SK-N-SH treated with all-trans-retinoic acid at 6 μM for 48 hours (cell line): ENCODE data around the gene SF3B5.

ENCODE experiments used
- ATAC-seq: fragments of 200-7000 bp; cut with Tn5 transposase; 3 replicates; pipeline ENCODE4 v1.9.1; 2020; ENCODE audit warnings: mild to moderate bottlenecking, moderate library complexity
- ARNTL ChIP-seq: fragments of 450-650 bp; formaldehyde crosslinking; IDR thresholded peaks from 2 replicates; pipeline ENCODE4 v1.5.0; 2020; ENCODE audit warnings: low read depth, mild to moderate bottlenecking, moderate library complexity, borderline replicate concordance
- BACH2 ChIP-seq: fragments of 250-450 bp; sonication (Bioruptor Pico); IDR thresholded peaks from 2 replicates; pipeline ENCODE4 v1.9.0; 2021; ENCODE audit warnings: mild to moderate bottlenecking, borderline replicate concordance
- CSDC2 ChIP-seq: fragments of 250-450 bp; sonication (Bioruptor Pico); IDR thresholded peaks from 2 replicates; pipeline ENCODE4 v1.5.0; 2020; ENCODE audit warnings: mild to moderate bottlenecking, moderate library complexity
- ESRRG ChIP-seq: fragments of 250-450 bp; sonication (Bioruptor Pico); IDR thresholded peaks from 2 replicates; pipeline ENCODE4 v1.6.1; 2021; ENCODE audit warnings: mild to moderate bottlenecking
- GLIS3 ChIP-seq: fragments of 250-450 bp; sonication (Bioruptor Pico); IDR thresholded peaks from 2 replicates; pipeline ENCODE4 v1.5.0; 2020; ENCODE audit warnings: mild to moderate bottlenecking, moderate library complexity
- ISL1 ChIP-seq: fragments of 250-450 bp; sonication (Bioruptor Pico); IDR thresholded peaks from 2 replicates; pipeline ENCODE4 v2.1.2; 2022; ENCODE audit warnings: mild to moderate bottlenecking, moderate library complexity
- OSR1 ChIP-seq: fragments of 250-450 bp; sonication (Bioruptor Pico); IDR thresholded peaks from 2 replicates; pipeline ENCODE4 v1.8.0; 2022; ENCODE audit warnings: moderate library complexity, mild to moderate bottlenecking, inconsistent platforms
- PATZ1 ChIP-seq: fragments of 250-450 bp; sonication (Bioruptor Pico); IDR thresholded peaks from 2 replicates; pipeline ENCODE4 v1.8.0; 2020; ENCODE audit warnings: mild to moderate bottlenecking, moderate library complexity, borderline replicate concordance
- PPARA ChIP-seq: fragments of 250-450 bp; sonication (Bioruptor Pico); IDR thresholded peaks from 2 replicates; pipeline ENCODE4 v1.5.0; 2020; ENCODE audit warnings: mild to moderate bottlenecking, borderline replicate concordance
- RARB ChIP-seq: fragments of 250-450 bp; sonication (Bioruptor Pico); IDR thresholded peaks from 2 replicates; pipeline ENCODE4 v1.8.0; 2021; ENCODE audit warnings: mild to moderate bottlenecking, moderate library complexity
- SNAI2 ChIP-seq: fragments of 250-450 bp; sonication (Bioruptor Pico); IDR thresholded peaks from 2 replicates; pipeline ENCODE4 v1.5.0; 2020; ENCODE audit warnings: mild to moderate bottlenecking, moderate library complexity
- TCF4 ChIP-seq: fragments of 250-450 bp; sonication (Bioruptor Pico); IDR thresholded peaks from 2 replicates; pipeline ENCODE4 v1.8.0; 2021; ENCODE audit warnings: mild to moderate bottlenecking, moderate library complexity, borderline replicate concordance
- TOX ChIP-seq: fragments of 250-450 bp; sonication (Bioruptor Pico); IDR thresholded peaks from 2 replicates; pipeline ENCODE4 v1.8.0; 2021; ENCODE audit warnings: mild to moderate bottlenecking, moderate library complexity, borderline replicate concordance
- ZC3H10 ChIP-seq: fragments of 250-450 bp; sonication (Bioruptor Pico); IDR thresholded peaks from 2 replicates; pipeline ENCODE4 v1.5.1; 2021; ENCODE audit warnings: mild to moderate bottlenecking, moderate library complexity
- ZFP3 ChIP-seq: fragments of 250-450 bp; sonication (Bioruptor Pico); IDR thresholded peaks from 2 replicates; pipeline ENCODE4 v1.5.0; 2020; ENCODE audit warnings: mild to moderate bottlenecking, moderate library complexity
- ZFP30 ChIP-seq: fragments of 450-650 bp; formaldehyde crosslinking; IDR thresholded peaks from 2 replicates; pipeline ENCODE4 v1.5.0; 2022; ENCODE audit warnings: mild to moderate bottlenecking, moderate library complexity
- ZNF565 ChIP-seq: fragments of 450-650 bp; formaldehyde crosslinking; conservative IDR thresholded peaks from 2 replicates; pipeline ENCODE4 v1.5.0; 2020; ENCODE audit warnings: low read depth, mild to moderate bottlenecking, moderate library complexity
- ZNF70 ChIP-seq: fragments of 450-650 bp; formaldehyde crosslinking; IDR thresholded peaks from 2 replicates; pipeline ENCODE4 v1.5.0; 2020; ENCODE audit warnings: mild to moderate bottlenecking, moderate library complexity
- ZNF8 ChIP-seq: fragments of 450-650 bp; formaldehyde crosslinking; IDR thresholded peaks from 2 replicates; pipeline ENCODE4 v1.5.0; 2020; ENCODE audit warnings: mild to moderate bottlenecking, moderate library complexity
- TF ChIP-seq, protein P1 (sequence below): fragments of 250-450 bp; sonication (Bioruptor Pico); IDR thresholded peaks from 2 replicates; pipeline ENCODE4 v1.5.1; 2021; ENCODE audit warnings: mild to moderate bottlenecking, moderate library complexity
- TF ChIP-seq, protein P2 (sequence below): fragments of 250-450 bp; sonication (Bioruptor Pico); IDR thresholded peaks from 2 replicates; pipeline ENCODE4 v1.5.1; 2020; ENCODE audit warnings: low read depth, mild to moderate bottlenecking, moderate library complexity
- TF ChIP-seq, protein P3 (sequence below): fragments of 250-450 bp; sonication (Bioruptor Pico); IDR thresholded peaks from 2 replicates; pipeline ENCODE4 v1.5.0; 2020; ENCODE audit warnings: mild to moderate bottlenecking, moderate library complexity
- TF ChIP-seq, protein P4 (sequence below): fragments of 250-450 bp; sonication (Bioruptor Pico); IDR thresholded peaks from 2 replicates; pipeline ENCODE4 v1.8.0; 2021; ENCODE audit warnings: low read depth, mild to moderate bottlenecking, moderate library complexity, borderline replicate concordance

SF3B5 gene

GRCh38 chr6:144140867-144141266 lies 45.5 kb upstream of the SF3B5 start (continued):
- TF ChIP-seq, protein P1, sequence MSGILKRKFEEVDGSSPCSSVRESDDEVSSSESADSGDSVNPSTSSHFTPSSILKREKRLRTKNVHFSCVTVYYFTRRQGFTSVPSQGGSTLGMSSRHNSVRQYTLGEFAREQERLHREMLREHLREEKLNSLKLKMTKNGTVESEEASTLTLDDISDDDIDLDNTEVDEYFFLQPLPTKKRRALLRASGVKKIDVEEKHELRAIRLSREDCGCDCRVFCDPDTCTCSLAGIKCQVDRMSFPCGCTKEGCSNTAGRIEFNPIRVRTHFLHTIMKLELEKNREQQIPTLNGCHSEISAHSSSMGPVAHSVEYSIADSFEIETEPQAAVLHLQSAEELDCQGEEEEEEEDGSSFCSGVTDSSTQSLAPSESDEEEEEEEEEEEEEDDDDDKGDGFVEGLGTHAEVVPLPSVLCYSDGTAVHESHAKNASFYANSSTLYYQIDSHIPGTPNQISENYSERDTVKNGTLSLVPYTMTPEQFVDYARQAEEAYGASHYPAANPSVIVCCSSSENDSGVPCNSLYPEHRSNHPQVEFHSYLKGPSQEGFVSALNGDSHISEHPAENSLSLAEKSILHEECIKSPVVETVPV (CRISPR knock-in tag) = no peak
- TF ChIP-seq SNAI2 (CRISPR knock-in tag) (no peak), ESRRG (CRISPR knock-in tag) (no peak), RARB (CRISPR knock-in tag) (no peak)

DNA sequence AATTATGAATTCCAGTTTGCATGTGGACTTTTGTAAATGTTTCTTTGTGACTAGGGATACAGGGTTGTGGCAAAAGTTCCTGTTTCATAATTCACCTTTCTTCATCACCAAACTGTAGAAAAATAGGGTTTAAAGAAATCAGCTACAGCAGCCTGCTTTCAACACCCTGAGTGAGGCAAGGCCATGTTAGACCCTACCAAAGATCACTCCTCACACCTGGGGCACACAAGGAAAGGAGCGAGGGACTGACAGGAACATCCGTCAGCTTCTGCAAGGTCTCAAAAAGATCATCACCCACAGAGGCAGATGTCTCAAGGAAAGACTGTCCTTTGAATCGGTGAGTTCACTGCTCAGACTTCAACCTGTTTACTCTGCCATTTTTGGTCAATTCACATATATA lies 44.4 kb upstream of the SF3B5 start:
- TF ChIP-seq ESRRG (CRISPR knock-in tag) = no peak
- TF ChIP-seq ZNF70 (CRISPR knock-in tag) = no peak
- TF ChIP-seq BACH2 (CRISPR knock-in tag) = no peak
- no peak for TF ChIP-seq CSDC2 (CRISPR knock-in tag)
- TF ChIP-seq, protein P2, sequence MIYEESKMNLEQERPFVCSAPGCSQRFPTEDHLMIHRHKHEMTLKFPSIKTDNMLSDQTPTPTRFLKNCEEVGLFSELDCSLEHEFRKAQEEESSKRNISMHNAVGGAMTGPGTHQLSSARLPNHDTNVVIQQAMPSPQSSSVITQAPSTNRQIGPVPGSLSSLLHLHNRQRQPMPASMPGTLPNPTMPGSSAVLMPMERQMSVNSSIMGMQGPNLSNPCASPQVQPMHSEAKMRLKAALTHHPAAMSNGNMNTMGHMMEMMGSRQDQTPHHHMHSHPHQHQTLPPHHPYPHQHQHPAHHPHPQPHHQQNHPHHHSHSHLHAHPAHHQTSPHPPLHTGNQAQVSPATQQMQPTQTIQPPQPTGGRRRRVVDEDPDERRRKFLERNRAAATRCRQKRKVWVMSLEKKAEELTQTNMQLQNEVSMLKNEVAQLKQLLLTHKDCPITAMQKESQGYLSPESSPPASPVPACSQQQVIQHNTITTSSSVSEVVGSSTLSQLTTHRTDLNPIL (CRISPR knock-in tag) = no peak
- no peak for TF ChIP-seq OSR1 (CRISPR knock-in tag)
- TF ChIP-seq PATZ1 = no peak
- TF ChIP-seq TCF4 (CRISPR knock-in tag) = no peak
- TF ChIP-seq, protein P3, sequence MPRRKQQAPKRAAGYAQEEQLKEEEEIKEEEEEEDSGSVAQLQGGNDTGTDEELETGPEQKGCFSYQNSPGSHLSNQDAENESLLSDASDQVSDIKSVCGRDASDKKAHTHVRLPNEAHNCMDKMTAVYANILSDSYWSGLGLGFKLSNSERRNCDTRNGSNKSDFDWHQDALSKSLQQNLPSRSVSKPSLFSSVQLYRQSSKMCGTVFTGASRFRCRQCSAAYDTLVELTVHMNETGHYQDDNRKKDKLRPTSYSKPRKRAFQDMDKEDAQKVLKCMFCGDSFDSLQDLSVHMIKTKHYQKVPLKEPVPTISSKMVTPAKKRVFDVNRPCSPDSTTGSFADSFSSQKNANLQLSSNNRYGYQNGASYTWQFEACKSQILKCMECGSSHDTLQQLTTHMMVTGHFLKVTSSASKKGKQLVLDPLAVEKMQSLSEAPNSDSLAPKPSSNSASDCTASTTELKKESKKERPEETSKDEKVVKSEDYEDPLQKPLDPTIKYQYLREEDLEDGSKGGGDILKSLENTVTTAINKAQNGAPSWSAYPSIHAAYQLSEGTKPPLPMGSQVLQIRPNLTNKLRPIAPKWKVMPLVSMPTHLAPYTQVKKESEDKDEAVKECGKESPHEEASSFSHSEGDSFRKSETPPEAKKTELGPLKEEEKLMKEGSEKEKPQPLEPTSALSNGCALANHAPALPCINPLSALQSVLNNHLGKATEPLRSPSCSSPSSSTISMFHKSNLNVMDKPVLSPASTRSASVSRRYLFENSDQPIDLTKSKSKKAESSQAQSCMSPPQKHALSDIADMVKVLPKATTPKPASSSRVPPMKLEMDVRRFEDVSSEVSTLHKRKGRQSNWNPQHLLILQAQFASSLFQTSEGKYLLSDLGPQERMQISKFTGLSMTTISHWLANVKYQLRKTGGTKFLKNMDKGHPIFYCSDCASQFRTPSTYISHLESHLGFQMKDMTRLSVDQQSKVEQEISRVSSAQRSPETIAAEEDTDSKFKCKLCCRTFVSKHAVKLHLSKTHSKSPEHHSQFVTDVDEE (CRISPR knock-in tag) = no peak
- no peak for TF ChIP-seq TOX (CRISPR knock-in tag)
- TF ChIP-seq ZNF565 (CRISPR knock-in tag) = no peak
- no peak for ATAC-seq

DNA sequence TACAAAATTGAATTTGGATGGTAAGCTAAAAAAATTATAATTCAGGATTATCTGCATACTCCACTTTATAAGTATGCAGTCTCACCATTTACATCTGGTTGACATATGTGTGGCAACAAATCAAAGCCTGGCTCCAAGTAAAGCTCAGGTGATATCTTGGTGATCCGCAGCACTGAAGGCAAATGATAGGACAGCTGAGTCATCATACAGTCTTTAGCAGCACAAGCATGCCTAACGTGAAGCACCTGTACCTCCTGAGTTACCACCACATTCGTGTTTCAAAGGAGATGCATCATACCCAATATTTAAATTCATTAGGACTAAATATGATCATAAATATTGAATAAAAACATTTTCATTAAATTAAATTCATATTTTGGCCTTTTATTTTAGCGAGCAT lies 43.2 kb upstream of the SF3B5 start:
- TF ChIP-seq, protein P2 (CRISPR knock-in tag) = no peak
- no peak for TF ChIP-seq RARB (CRISPR knock-in tag)
- no peak for TF ChIP-seq ZNF8 (CRISPR knock-in tag)
- no peak for TF ChIP-seq TCF4 (CRISPR knock-in tag)
- no peak for TF ChIP-seq ZFP30 (CRISPR knock-in tag)
- TF ChIP-seq ZC3H10 (CRISPR knock-in tag) = no peak
- TF ChIP-seq ESRRG (CRISPR knock-in tag) = no peak
- no peak for TF ChIP-seq PPARA (CRISPR knock-in tag)
- TF ChIP-seq ZNF70 (CRISPR knock-in tag) = no peak
- TF ChIP-seq SNAI2 (CRISPR knock-in tag) = no peak
- TF ChIP-seq ZFP3 (CRISPR knock-in tag) = no peak
- no peak for TF ChIP-seq ZNF565 (CRISPR knock-in tag)
- TF ChIP-seq, protein P3 (CRISPR knock-in tag) = no peak
- no peak for TF ChIP-seq ISL1 (CRISPR knock-in tag)
- no peak for TF ChIP-seq CSDC2 (CRISPR knock-in tag)
- TF ChIP-seq OSR1 (CRISPR knock-in tag) = no peak
- no peak for TF ChIP-seq ARNTL (CRISPR knock-in tag)
- TF ChIP-seq, protein P4, sequence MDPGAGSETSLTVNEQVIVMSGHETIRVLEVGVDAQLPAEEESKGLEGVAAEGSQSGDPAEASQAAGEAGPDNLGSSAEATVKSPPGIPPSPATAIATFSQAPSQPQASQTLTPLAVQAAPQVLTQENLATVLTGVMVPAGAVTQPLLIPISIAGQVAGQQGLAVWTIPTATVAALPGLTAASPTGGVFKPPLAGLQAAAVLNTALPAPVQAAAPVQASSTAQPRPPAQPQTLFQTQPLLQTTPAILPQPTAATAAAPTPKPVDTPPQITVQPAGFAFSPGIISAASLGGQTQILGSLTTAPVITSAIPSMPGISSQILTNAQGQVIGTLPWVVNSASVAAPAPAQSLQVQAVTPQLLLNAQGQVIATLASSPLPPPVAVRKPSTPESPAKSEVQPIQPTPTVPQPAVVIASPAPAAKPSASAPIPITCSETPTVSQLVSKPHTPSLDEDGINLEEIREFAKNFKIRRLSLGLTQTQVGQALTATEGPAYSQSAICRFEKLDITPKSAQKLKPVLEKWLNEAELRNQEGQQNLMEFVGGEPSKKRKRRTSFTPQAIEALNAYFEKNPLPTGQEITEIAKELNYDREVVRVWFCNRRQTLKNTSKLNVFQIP = no peak
- TF ChIP-seq GLIS3 = no peak
- ATAC-seq = no peak
